Stimulated activated naive CD8-positive, alpha-beta T cell treated with anti-CD3 and anti-CD28 coated beads, Interleukin-15, Interleukin-2, amounts not matched to agents 100 ng/mL and 50 ng/mL, for 24 hours (primary cell): ENCODE measurements around the gene DCBLD2.

Experiments used
- H3K27ac Mint-ChIP-seq: one replicate; pipeline ENCODE4 v1.8.0; 2021; ENCODE audit warnings: mild to moderate bottlenecking, mixed read lengths
- H3K27me3 Mint-ChIP-seq: one replicate; pipeline ENCODE4 v1.8.0; 2021; ENCODE audit warnings: mixed read lengths
- H3K36me3 Mint-ChIP-seq: one replicate; pipeline ENCODE4 v1.8.0; 2021; ENCODE audit warnings: low read depth, mixed read lengths
- H3K4me1 Mint-ChIP-seq: one replicate; pipeline ENCODE4 v1.8.0; 2021; ENCODE audit warnings: low read depth, mixed read lengths
- H3K4me3 Mint-ChIP-seq: one replicate; pipeline ENCODE4 v1.8.0; 2021; ENCODE audit warnings: mild to moderate bottlenecking, mixed read lengths
- H3K9me3 Mint-ChIP-seq: one replicate; pipeline ENCODE4 v1.8.0; 2021; ENCODE audit warnings: mixed read lengths

DCBLD2 gene

GRCh38 chr3:98902351-98902740 is 851 bp upstream of the DCBLD2 start:
- Mint-ChIP-seq H3K4me1 (peaks cover 25% of the 10 kb centered on the region), H3K4me3 (peak overlapping the region; percentile 86), H3K27ac (peak overlapping the region; percentile 58)

GRCh38 chr3:98901119-98901391 is 440 bp downstream of the DCBLD2 start:
- peak overlapping the region; percentile 86 for H3K4me3 Mint-ChIP-seq
- H3K9me3 Mint-ChIP-seq = no peaks in the 10 kb centered on the region
- peaks cover 25% of the 10 kb centered on the region for H3K4me1 Mint-ChIP-seq
- no peaks in the 10 kb centered on the region for H3K36me3 Mint-ChIP-seq
- peaks cover 24% of the 10 kb centered on the region for H3K27me3 Mint-ChIP-seq
- H3K27ac Mint-ChIP-seq = no peak overlapping the region

More at GRCh38 chr3:98902351-98902740, 851 bp upstream of the DCBLD2 start:
- Mint-ChIP-seq H3K9me3 (no peaks in the 10 kb centered on the region), H3K36me3 (no peaks in the 10 kb centered on the region), H3K27me3 (peaks cover 33% of the 10 kb centered on the region)

- Mint-ChIP-seq H3K36me3 (no peaks in the 10 kb centered on the region), H3K4me1 (peaks cover 25% of the 10 kb centered on the region), H3K27me3 (peaks cover 24% of the 10 kb centered on the region), H3K9me3 (no peaks in the 10 kb centered on the region), H3K4me3 (peak overlapping the region; percentile 84), H3K27ac (no peak overlapping the region)
These were observed 1.0 kb downstream of the DCBLD2 start for GRCh38 chr3:98900265-98901118.

- Mint-ChIP-seq H3K4me1 (peaks cover 25% of the 10 kb centered on the region), H3K4me3 (no peak overlapping the region), H3K27ac (no peak overlapping the region), H3K9me3 (no peaks in the 10 kb centered on the region), H3K27me3 (peaks cover 20% of the 10 kb centered on the region), H3K36me3 (no peaks in the 10 kb centered on the region)
These were observed 3.8 kb downstream of the DCBLD2 start for GRCh38 chr3:98897701-98898100.

GRCh38 chr3:98894791-98895576 is 6.5 kb downstream of the DCBLD2 start:
- Mint-ChIP-seq H3K27ac (no peak overlapping the region), H3K4me1 (peaks cover 6% of the 10 kb centered on the region), H3K36me3 (no peaks in the 10 kb centered on the region), H3K27me3 (peaks cover 7% of the 10 kb centered on the region), H3K9me3 (no peaks in the 10 kb centered on the region), H3K4me3 (no peak overlapping the region)

GRCh38 chr3:98893740-98894139 is 7.8 kb downstream of the DCBLD2 start:
- no peaks in the 10 kb centered on the region for H3K4me1 Mint-ChIP-seq
- no peak overlapping the region for H3K27ac Mint-ChIP-seq

GRCh38 chr3:98892263-98892662 is 9.2 kb downstream of the DCBLD2 start:
- Mint-ChIP-seq H3K27ac (no peak overlapping the region), H3K4me1 (no peaks in the 10 kb centered on the region), H3K4me3 (no peak overlapping the region), H3K9me3 (no peaks in the 10 kb centered on the region), H3K27me3 (no peaks in the 10 kb centered on the region), H3K36me3 (no peaks in the 10 kb centered on the region)

More at GRCh38 chr3:98893740-98894139, 7.8 kb downstream of the DCBLD2 start:
- Mint-ChIP-seq H3K9me3 (no peaks in the 10 kb centered on the region), H3K27me3 (no peaks in the 10 kb centered on the region), H3K36me3 (no peaks in the 10 kb centered on the region), H3K4me3 (no peak overlapping the region)

GRCh38 chr3:98890965-98891910 is 10.3 kb downstream of the DCBLD2 start:
- Mint-ChIP-seq H3K36me3 (no peaks in the 10 kb centered on the region), H3K4me1 (no peaks in the 10 kb centered on the region), H3K27ac (no peak overlapping the region), H3K4me3 (no peak overlapping the region), H3K9me3 (no peaks in the 10 kb centered on the region), H3K27me3 (no peaks in the 10 kb centered on the region)

GRCh38 chr3:98890181-98890835 is 11.2 kb downstream of the DCBLD2 start:
- Mint-ChIP-seq H3K36me3 (no peaks in the 10 kb centered on the region), H3K4me1 (no peaks in the 10 kb centered on the region), H3K27ac (no peak overlapping the region), H3K9me3 (no peaks in the 10 kb centered on the region), H3K4me3 (no peak overlapping the region), H3K27me3 (no peaks in the 10 kb centered on the region)

GRCh38 chr3:98887684-98888083 is 13.8 kb downstream of the DCBLD2 start:
- Mint-ChIP-seq H3K27ac (no peak overlapping the region), H3K27me3 (no peaks in the 10 kb centered on the region), H3K4me3 (no peak overlapping the region), H3K36me3 (no peaks in the 10 kb centered on the region), H3K4me1 (no peaks in the 10 kb centered on the region), H3K9me3 (no peaks in the 10 kb centered on the region)

GRCh38 chr3:98886525-98886924 is 15.0 kb downstream of the DCBLD2 start:
- no peaks in the 10 kb centered on the region for H3K27me3 Mint-ChIP-seq
- H3K4me3 Mint-ChIP-seq = no peak overlapping the region
- no peaks in the 10 kb centered on the region for H3K36me3 Mint-ChIP-seq
- no peaks in the 10 kb centered on the region for H3K4me1 Mint-ChIP-seq
- no peaks in the 10 kb centered on the region for H3K9me3 Mint-ChIP-seq
- no peak overlapping the region for H3K27ac Mint-ChIP-seq

GRCh38 chr3:98885851-98886250 is 15.6 kb downstream of the DCBLD2 start:
- no peaks in the 10 kb centered on the region for H3K36me3 Mint-ChIP-seq
- H3K9me3 Mint-ChIP-seq = no peaks in the 10 kb centered on the region
- no peak overlapping the region for H3K4me3 Mint-ChIP-seq
- H3K27ac Mint-ChIP-seq = no peak overlapping the region
- no peaks in the 10 kb centered on the region for H3K4me1 Mint-ChIP-seq
- no peaks in the 10 kb centered on the region for H3K27me3 Mint-ChIP-seq

GRCh38 chr3:98884675-98885371 is 16.7 kb downstream of the DCBLD2 start:
- Mint-ChIP-seq H3K27me3 (no peaks in the 10 kb centered on the region), H3K4me3 (no peak overlapping the region), H3K36me3 (no peaks in the 10 kb centered on the region), H3K27ac (no peak overlapping the region), H3K9me3 (no peaks in the 10 kb centered on the region), H3K4me1 (no peaks in the 10 kb centered on the region)
